ENCODE results near the gene SDE2.
"Not testable (repeated sequence)": the region's sequence is repeated elsewhere in the genome, so short reads cannot be mapped to it uniquely, and the experiment has no call there.

Gene SDE2

GRCh38 chr1:225999227-225999911, at the start of gene SDE2:
Gene SDE2, minus strand, starts transcription at chr1:225999343. Its CDS starts 31 bp downstream, at chr1:225999312.
- peak; percentile 99 to 100 for DNase-seq

GRCh38 chr1:226048886-226049285, 49.7 kb upstream of the SDE2 start:
- DNase-seq, result no peak

GRCh38 chr1:226047495-226047894, 48.4 kb upstream of the SDE2 start:
- DNase-seq, result no peak

- DNase-seq, result no peak
Measured at GRCh38 chr1:226046240-226046639, 47.1 kb upstream of the SDE2 start.

- no peak for DNase-seq
Measured at GRCh38 chr1:226044514-226045101, 45.5 kb upstream of the SDE2 start.

GRCh38 chr1:226041419-226041818, 42.3 kb upstream of the SDE2 start:
- no peak for DNase-seq

- no peak for DNase-seq
Measured at GRCh38 chr1:226038661-226039060, 39.5 kb upstream of the SDE2 start.

GRCh38 chr1:226035915-226036314, 36.8 kb upstream of the SDE2 start:
- no peak for DNase-seq

GRCh38 chr1:226034482-226034881, 35.3 kb upstream of the SDE2 start:
- no peak for DNase-seq

- no peak for DNase-seq
Measured at GRCh38 chr1:226033991-226034390, 34.8 kb upstream of the SDE2 start.

- no peak for DNase-seq
Measured at GRCh38 chr1:226033582-226033981, 34.4 kb upstream of the SDE2 start.

- no peak for DNase-seq
Measured at GRCh38 chr1:226029568-226030225, 30.6 kb upstream of the SDE2 start.

GRCh38 chr1:226029093-226029496, 30.0 kb upstream of the SDE2 start:
- DNase-seq, result no peak

- DNase-seq, result no peak
Measured at GRCh38 chr1:226027538-226028217, 28.5 kb upstream of the SDE2 start.

GRCh38 chr1:226026833-226027232, 27.7 kb upstream of the SDE2 start:
- DNase-seq, result no peak

- DNase-seq, result no peak
Measured at GRCh38 chr1:226023735-226024134, 24.6 kb upstream of the SDE2 start.

GRCh38 chr1:226021801-226022200, 22.7 kb upstream of the SDE2 start:
- no peak for DNase-seq

GRCh38 chr1:226021401-226021800, 22.3 kb upstream of the SDE2 start:
- DNase-seq, result no peak

GRCh38 chr1:226019572-226019971, 20.4 kb upstream of the SDE2 start:
- no peak for DNase-seq

GRCh38 chr1:226017070-226017469, 17.9 kb upstream of the SDE2 start:
- no peak for DNase-seq

GRCh38 chr1:226009650-226010044, 10.5 kb upstream of the SDE2 start:
- no peak for DNase-seq

GRCh38 chr1:226007126-226007892, 8.2 kb upstream of the SDE2 start:
- not testable (repeated sequence) for DNase-seq

GRCh38 chr1:226006686-226007085, 7.5 kb upstream of the SDE2 start:
- DNase-seq, result no peak
